K562 (cell line): ENCODE data around the gene APLP1. TPM values are rescaled to one million over a fixed set of nuclear protein-coding genes. Genes with fewer than 3 reads are reported as not detected.
A peak's percentile ranks its signal among the peaks of the same experiment; 100 is the strongest.

Experiments used
- BRD9 ChIP-seq: fragments of 450-650 bp; IDR thresholded peaks from 2 replicates; pipeline ENCODE4 v1.6.1; 2018; ENCODE audit warnings: low read depth; ENCODE audit not compliant: partially characterized antibody
- CC2D1A ChIP-seq: fragments of 450-650 bp; IDR thresholded peaks from 2 replicates; pipeline ENCODE4 v1.6.1; 2017; ENCODE audit warnings: mild to moderate bottlenecking
- CHCHD3 ChIP-seq: fragments of 250-450 bp; sonication (Bioruptor Pico); IDR thresholded peaks from 2 replicates; pipeline ENCODE4 v2.1.2; 2022; ENCODE audit warnings: mild to moderate bottlenecking
- CREB5 ChIP-seq: fragments of 250-450 bp; sonication (Bioruptor Pico); IDR thresholded peaks from 2 replicates; pipeline ENCODE4 v1.5.0; 2020; ENCODE audit warnings: mild to moderate bottlenecking
- DACH1 ChIP-seq: fragments of 450-650 bp; IDR thresholded peaks from 2 replicates; pipeline ENCODE4 v1.6.1; 2018; ENCODE audit not compliant: partially characterized antibody
- ESRRB ChIP-seq: fragments of 250-450 bp; sonication (Bioruptor Pico); IDR thresholded peaks from 2 replicates; pipeline ENCODE4 v1.5.0; 2020; ENCODE audit warnings: mild to moderate bottlenecking, moderate library complexity, borderline replicate concordance
- HDAC6 ChIP-seq: IDR thresholded peaks from 2 replicates; pipeline ENCODE4 v1.6.1; 2012; ENCODE audit warnings: low read depth, mild to moderate bottlenecking, control low read depth, inconsistent platforms, low read length, moderate library complexity
- MEF2D ChIP-seq: conservative IDR thresholded peaks from 2 replicates; pipeline ENCODE4 v1.6.1; 2016; ENCODE audit warnings: low read depth, missing genetic modification characterization, missing compliant biosample characterization
- MYC ChIP-seq, 2 experiments: fragments of 250-450 bp in 1 of 2; sonication (Bioruptor Pico) in 1 of 2; IDR thresholded peaks; 2 replicates each; pipeline versions ENCODE4 v1.5.1 to v1.6.1; 2012 to 2021; ENCODE audit warnings: low read depth in 2 of 2, borderline replicate concordance in 1 of 2, improper control_type of control experiment in 1 of 2, low read length in 1 of 2, mild to moderate bottlenecking in 1 of 2, moderate library complexity in 1 of 2
- PHTF2 ChIP-seq: fragments of 250-450 bp; sonication (Bioruptor Pico); IDR thresholded peaks from 2 replicates; pipeline ENCODE4 v1.5.0; 2021; ENCODE audit warnings: mild to moderate bottlenecking
- REST ChIP-seq, 2 experiments: fragments of 450-650 bp; formaldehyde crosslinking in 1 of 2; IDR thresholded peaks; 2 replicates each; pipeline versions ENCODE4 v1.4.0 to v1.6.1; 2014 to 2020; ENCODE audit warnings: mild to moderate bottlenecking in 2 of 2, borderline replicate concordance in 1 of 2, low read depth in 1 of 2
- SETDB1 ChIP-seq: IDR thresholded peaks from one replicate; pipeline ENCODE4 v1.6.1; 2012; ENCODE audit warnings: low read length, control low read depth, inconsistent platforms
- TAF9B ChIP-seq: fragments of 450-650 bp; IDR thresholded peaks from 2 replicates; pipeline ENCODE4 v1.6.1; 2018; ENCODE audit warnings: mild to moderate bottlenecking; ENCODE audit not compliant: partially characterized antibody
- TFAM ChIP-seq: fragments of 250-450 bp; sonication (Bioruptor Pico); conservative IDR thresholded peaks from 2 replicates; pipeline ENCODE4 v1.5.0; 2021; ENCODE audit warnings: mild to moderate bottlenecking, moderate library complexity
- ZFP36 ChIP-seq: fragments of 150-350 bp; IDR thresholded peaks from 2 replicates; pipeline ENCODE4 v1.6.1; 2018; ENCODE audit warnings: low read length, low read depth; ENCODE audit not compliant: partially characterized antibody
- ZKSCAN8 ChIP-seq: fragments of 200-800 bp; sonication (Bioruptor generic); IDR thresholded peaks from 2 replicates; pipeline ENCODE4 v1.6.1; 2016; ENCODE audit warnings: missing genetic modification characterization, missing compliant biosample characterization
- ZNF445 ChIP-seq: fragments of 250-450 bp; sonication (Bioruptor Pico); IDR thresholded peaks from 2 replicates; pipeline ENCODE4 v1.4.0; 2020; ENCODE audit warnings: low read depth, mild to moderate bottlenecking, moderate library complexity
- ZNF512 ChIP-seq: IDR thresholded peaks from 2 replicates; pipeline ENCODE4 v1.6.1; 2016; ENCODE audit warnings: missing genetic modification characterization, missing compliant biosample characterization
- polyA plus RNA-seq, 8 experiments: library from polyadenylated mRNA; depleted of rRNA in 4 of 8; stranded (reverse) in 5 of 8; unstranded in 3 of 8; fragments of >200 nt; fragmentation: Nextera tagmentation in 2 of 8; fragmentation: Illumina TruSeq in 1 of 8; extraction: Ambion mirVana in 2 of 8; extraction: Trizol in 1 of 8; gene quantifications; 2 replicates each; pipeline versions ENCODE4 v1.2.1 to v1.2.3, GENCODE V29; 2011 to 2014; ENCODE audit warnings: inconsistent platforms in 1 of 8, missing spikeins in 1 of 8
- total RNA-seq, 7 experiments: library from RNA; depleted of rRNA in 6 of 7; stranded (reverse); fragments of >200 nt in 6 of 7; fragmentation: Illumina TruSeq in 2 of 7; extraction: Trizol in 2 of 7; gene quantifications; 2 replicates each; pipeline versions ENCODE4 v1.2.1 to v1.2.3, GENCODE V29; 2011 to 2021; ENCODE audit warnings: low replicate concordance in 1 of 7

APLP1 gene
- total and polyA plus RNA-seq, 9 of the 15 experiments (the other 6 are each of a cell fraction or from before 2014, with no cell fraction given): 0.69 to 9.9 (median 4.7) TPM

- TF ChIP-seq ZNF512 (no peak), TAF9B (no peak), ZFP36 (peak; percentile 6), ESRRB (CRISPR knock-in tag) (no peak), CC2D1A (no peak), CREB5 (no peak), REST (IDR thresholded peaks at IDR 0.05; ENCODE audit: borderline replicate concordance) (peak; percentile 100), REST (CRISPR knock-in tag; IDR thresholded peaks at IDR 0.05; ENCODE audit: low read depth) (peak; percentile 100), CHCHD3 (CRISPR knock-in tag) (no peak), DACH1 (peak; percentile 80), ZKSCAN8 (CRISPR knock-in tag) (no peak), PHTF2 (CRISPR knock-in tag) (no peak), MYC (IDR thresholded peaks at IDR 0.05; ENCODE audit: low read depth, low read length) (peak; percentile 54; the same call in 1 of the 2 replicates), MYC (CRISPR knock-in tag; IDR thresholded peaks at IDR 0.05; ENCODE audit: borderline replicate concordance, low read depth) (no peak), MEF2D (tag) (no peak), TFAM (no peak), HDAC6 (no peak), ZNF445 (CRISPR knock-in tag) (no peak), SETDB1 (no peak), BRD9 (no peak)
Observed at GRCh38 chr19:35879770-35880317, 11.5 kb downstream of the APLP1 start (continued).
